Heart left ventricle (tissue), 16 donors: ENCODE measurements around the gene CDC27. TPM values are rescaled to one million over a fixed set of nuclear protein-coding genes. Genes with fewer than 3 reads are reported as not detected.
"Not testable (repeated sequence)": the region's sequence is repeated elsewhere in the genome, so short reads cannot be mapped to it uniquely, and the experiment has no call there.

Source experiments
- ATAC-seq, 4 donors: fragments of 200-7000 bp; cut with Tn5 transposase; one replicate each; pipeline ENCODE4 v1.9.1; 2020 to 2022; ENCODE audit warnings: moderate library complexity in 4 of 4, mild to moderate bottlenecking in 3 of 4, moderate number of reproducible peaks in 1 of 4
- DNase-seq, 5 donors: peaks; one replicate each; pipeline ENCODE4 v3.0.0-alpha.2; 2020
- H3K27ac ChIP-seq, 12 donors: fragments of 200-600 bp; sonication (generic) in 4 of 12; one replicate each; pipeline versions ENCODE4 v1.5.0 to v1.8.0; 2016 to 2022; ENCODE audit warnings: mild to moderate bottlenecking in 2 of 12
- H3K27me3 ChIP-seq, 9 donors: fragments of 200-600 bp; sonication (generic) in 2 of 9; one replicate each; pipeline versions ENCODE4 v1.5.1 to v1.8.0; 2016 to 2022; ENCODE audit warnings: mild to moderate bottlenecking in 3 of 9
- H3K36me3 ChIP-seq, 9 donors: fragments of 200-600 bp; sonication (generic) in 2 of 9; one replicate each; pipeline versions ENCODE4 v1.5.0 to v1.8.0; 2018 to 2022; ENCODE audit warnings: mild to moderate bottlenecking in 2 of 9
- H3K4me1 ChIP-seq, 12 donors: fragments of 200-600 bp; sonication (generic) in 4 of 12; one replicate each; pipeline versions ENCODE4 v1.5.0 to v1.8.0; 2016 to 2022; ENCODE audit warnings: mild to moderate bottlenecking in 3 of 12
- H3K4me3 ChIP-seq, 12 donors: fragments of 200-600 bp; sonication (generic) in 4 of 12; one replicate each; pipeline versions ENCODE4 v1.5.0 to v1.8.0; 2017 to 2022; ENCODE audit warnings: mild to moderate bottlenecking in 9 of 12, moderate library complexity in 4 of 12
- H3K9me3 ChIP-seq, 12 donors: fragments of 200-600 bp; sonication (generic) in 4 of 12; one replicate each; pipeline versions ENCODE4 v1.5.0 to v1.8.0; 2016 to 2022; ENCODE audit warnings: mild to moderate bottlenecking in 1 of 12
- CTCF ChIP-seq, 12 donors: fragments of 200-600 bp; sonication (generic) in 4 of 12; IDR thresholded peaks; one replicate each; pipeline versions ENCODE4 v1.5.0 to v1.8.0; 2018 to 2022; ENCODE audit warnings: antibody characterized with exemption in 12 of 12, mild to moderate bottlenecking in 5 of 12
- POLR2A ChIP-seq, 2 donors: fragments of 450-650 bp; IDR thresholded peaks; one replicate each; pipeline ENCODE4 v1.6.1; 2017; ENCODE audit warnings: antibody characterized with exemption in 2 of 2, mild to moderate bottlenecking in 2 of 2, moderate library complexity in 2 of 2
- WGBS, 4 donors: extraction: QIAGEN DNeasy Blood & Tissue Kit in 2 of 4; methylation state at CpG; one replicate each; pipeline versions ENCODE4 v1.1.5 to v1.1.7; 2013 to 2018; 5-methylcytosine and 5-hydroxymethylcytosine counted together
- intact Hi-C, 10 donors: fragments of 100-400 bp; cut with DNase I; formaldehyde crosslinking; loops; one replicate each; pipeline versions ENCODE4 v1.11.1 to v1.14.2; 2022
- polyA plus RNA-seq, 2 donors: library from polyadenylated mRNA; stranded (reverse); fragments of 200-250 nt; gene quantifications; one replicate each; pipeline ENCODE4 v1.2.3, GENCODE V29; 2013
- total RNA-seq, 9 donors: library from RNA; depleted of rRNA in 2 of 9; stranded (reverse); fragments of >200 nt in 2 of 9; fragmentation: NEBNext Ultra II Directional in 3 of 9; extraction: Animal tissue kit (Norgen Biotek cat#: 25700) in 3 of 9; gene quantifications; one replicate each; pipeline versions ENCODE4 v1.1.0 to v1.2.4, GENCODE V29; 2016 to 2023
- donor health status: ischemic (EF 13 %, LVEDD 7.1; RV severe dilation, severe dysfunction).
- donor health status: healthy with polysubstance abuse.
- donor health status: DM: no; HTN: yes; CAD: no.
- donor health status: DM: no; HTN: no; CAD: no.
- donor health status: ischemic (EF 25% LVEDD 6.9; RV normal size, moderate dysfunction).
- donor health status: ischemic (EF 25% LVEDD 5.7; RV mildly dilated, moderate dysfunction).
- donor health status: healthy.
- donor health status: DM: yes; HTN: yes; CAD: no.
- donor health status: ischemic (EF 35%, LVEDD 5.7; RV mildly dilated, moderate dysfunction).
- donor health status: nonischemic (EF 11% LVEDD 7.7; RV severe dilation, severe dysfunction).
- donor health status: DM: yes; HTN: yes; CAD: no.
- donor health status: PGD.
- donor health status: ischemic (EF 29% LVEDD 5.4; RV normal size, mild dysfunction).
- donor health status: nonischemic (EF 23%, LVEDD 6.1; RV moderate dilation, normal function).

CDC27 gene
- total and polyA plus RNA-seq, 11 donors = 10.4 to 110 (median 78.0) TPM

- Histone ChIP-seq H3K4me3 (no peak overlapping the region), H3K27me3 (no peaks in the 10 kb centered on the region), H3K36me3 (peaks cover 0 to 83% (median 64%) of the 10 kb centered on the region in 9 donors), H3K4me1 (no peaks in the 10 kb centered on the region), H3K9me3 (no peaks in the 10 kb centered on the region), H3K27ac (no peak overlapping the region)
- TF ChIP-seq POLR2A (IDR thresholded peaks at IDR 0.05) (no peak), CTCF (IDR thresholded peaks at IDR 0.05) (no peak)
- 81 to 88% (median 83%) methylated on average over 2 of the region's 2 CpGs for WGBS, 4 donors
- intact Hi-C loops = no loop called here
- no peak for ATAC-seq
- no peak for DNase-seq
Observed at GRCh38 chr17:47119746-47120520, 69.2 kb downstream of the CDC27 start.

- no peak for ATAC-seq
- DNase-seq = no peak
- Histone ChIP-seq H3K9me3 (no peaks in the 10 kb centered on the region), H3K27me3 (no peaks in the 10 kb centered on the region), H3K27ac (no peak overlapping the region), H3K4me1 (no peaks in the 10 kb centered on the region), H3K4me3 (no peak overlapping the region), H3K36me3 (peaks cover 0 to 60% (median 40%) of the 10 kb centered on the region in 9 donors)
- WGBS, 4 donors = 87 to 94% (median 92%) methylated on average over 3 of the region's 3 CpGs
- TF ChIP-seq POLR2A (IDR thresholded peaks at IDR 0.05) (no peak), CTCF (IDR thresholded peaks at IDR 0.05) (no peak)
- intact Hi-C loops = no loop called here
Observed at GRCh38 chr17:47117386-47117785, 71.7 kb downstream of the CDC27 start.

GRCh38 chr17:47106130-47106529 lies 83.0 kb downstream of the CDC27 start:
- no peak for DNase-seq
- H3K27ac ChIP-seq = no peak overlapping the region
- no peak for TF ChIP-seq CTCF (IDR thresholded peaks at IDR 0.05)
- no peak for TF ChIP-seq POLR2A (IDR thresholded peaks at IDR 0.05)
- no peak overlapping the region for H3K4me3 ChIP-seq
- no peaks in the 10 kb centered on the region for H3K9me3 ChIP-seq
- no peak for ATAC-seq
- intact Hi-C loops = loop anchor here in 1 of 10 donors (10.0 kb wide), 1 partner anchor 59 kb away; no protein-coding TSS in a partner anchor
- WGBS, 4 donors = 82 to 93% (median 91%) methylated on average over 7 of the region's 7 CpGs
- H3K27me3 ChIP-seq = no peaks in the 10 kb centered on the region
- H3K4me1 ChIP-seq = no peaks in the 10 kb centered on the region
- no peaks in the 10 kb centered on the region for H3K36me3 ChIP-seq

- not testable (repeated sequence) for H3K9me3 ChIP-seq, DNase-seq, H3K27me3 ChIP-seq, H3K4me3 ChIP-seq, H3K27ac ChIP-seq, ATAC-seq, H3K4me1 ChIP-seq, H3K36me3 ChIP-seq
- WGBS, 4 donors = 9 to 25% (median 17%) methylated on average over 1 of the region's 1 CpG
- intact Hi-C loops = loop anchor here in 1 of 10 donors (10.0 kb wide), 1 partner anchor 60 kb away; no protein-coding TSS in a partner anchor
Observed at GRCh38 chr17:47105246-47105645, 83.8 kb downstream of the CDC27 start.
